Pons (tissue), 1 donor: ENCODE data around the gene PCNX1.
"Not testable (repeated sequence)": the region's sequence is repeated elsewhere in the genome, so short reads cannot be mapped to it uniquely, and the experiment has no call there.

ENCODE experiments used
- DNase-seq: peaks from one replicate; pipeline ENCODE4 v3.0.0-alpha.2; 2016; ENCODE audit warnings: low spot score

The PCNX1 gene

DNA sequence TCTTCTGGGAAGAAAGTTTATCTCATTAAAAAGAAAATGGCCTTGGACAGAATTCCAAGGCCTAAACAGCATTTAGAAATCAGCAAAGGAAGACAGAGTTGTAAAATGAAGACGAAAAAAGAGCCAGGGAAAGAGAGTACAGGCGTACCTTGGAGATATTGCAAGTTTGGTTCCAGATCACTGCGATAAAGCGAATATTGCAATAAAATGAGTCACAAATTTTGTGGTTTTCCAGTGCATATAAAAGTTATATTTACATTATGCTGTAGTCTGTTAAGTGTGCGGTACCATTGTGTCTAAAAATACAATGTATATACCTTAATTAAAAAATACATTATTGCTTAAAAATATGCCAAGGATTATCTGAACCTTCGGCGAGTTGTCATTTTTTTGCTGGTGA, 9.0 kb downstream of the PCNX1 start:
- no peak for DNase-seq

- DNase-seq: no peak
These were observed 9.5 kb downstream of the PCNX1 start for GRCh38 chr14:70916799-70917198.

DNA sequence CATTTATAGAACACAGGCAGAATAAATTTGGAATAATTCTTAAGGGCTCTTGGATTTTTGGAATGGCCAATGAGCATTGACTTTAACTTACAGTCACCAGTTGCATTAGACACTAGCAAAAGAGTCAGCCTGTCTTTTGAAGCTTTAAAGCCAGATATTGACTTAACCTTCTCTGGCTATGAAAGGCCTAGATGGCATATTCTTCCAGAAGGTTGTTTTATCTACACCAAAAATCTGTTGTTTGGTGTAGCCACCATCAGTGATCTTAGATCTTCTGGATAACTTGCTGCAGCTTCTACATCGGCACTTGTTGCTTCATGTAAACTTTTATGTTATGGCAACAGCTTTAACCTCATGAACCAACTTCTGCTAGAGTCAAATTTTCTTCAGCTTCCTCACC, 10.4 kb downstream of the PCNX1 start:
- no peak for DNase-seq

- peak; percentile 36 for DNase-seq
These were observed 12.5 kb downstream of the PCNX1 start for GRCh38 chr14:70919774-70920173.

DNA sequence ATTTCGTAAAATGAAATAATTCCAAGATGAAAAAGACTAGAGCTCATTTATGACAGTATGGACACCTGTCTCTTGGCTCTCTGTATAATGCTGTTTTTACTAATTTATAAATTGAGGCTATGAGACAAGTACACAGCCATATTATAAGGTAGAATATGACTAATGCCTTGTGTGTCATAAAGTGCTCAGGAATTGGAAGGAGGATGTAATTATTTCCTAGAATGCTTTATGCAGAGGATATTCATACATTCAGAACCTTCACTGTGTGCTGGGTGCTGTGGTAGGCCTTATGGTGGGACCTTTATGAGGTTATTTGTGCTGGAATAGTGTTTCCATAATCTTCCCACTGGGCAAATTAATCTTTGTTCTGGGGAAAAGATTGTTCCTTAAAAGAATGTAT, 13.3 kb downstream of the PCNX1 start:
- no peak for DNase-seq

DNA sequence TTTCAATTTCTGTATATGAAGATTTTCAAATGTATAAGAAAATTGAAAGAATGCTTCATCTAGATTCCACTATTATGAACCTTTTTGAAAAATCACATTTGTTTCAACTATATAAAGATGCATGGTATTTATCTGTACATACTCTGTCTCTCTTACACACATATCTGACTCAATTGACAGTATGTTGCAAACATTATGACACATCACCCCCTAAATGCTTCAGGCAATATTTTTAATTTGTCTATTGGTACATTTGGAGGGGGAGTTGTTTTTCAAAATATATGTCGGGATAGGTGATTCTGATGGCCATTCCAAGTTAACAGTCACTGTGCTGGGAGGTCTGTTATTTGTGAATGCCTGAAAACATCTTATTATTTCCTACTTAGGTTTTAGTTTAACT, 14.4 kb downstream of the PCNX1 start:
- DNase-seq: no peak

DNA sequence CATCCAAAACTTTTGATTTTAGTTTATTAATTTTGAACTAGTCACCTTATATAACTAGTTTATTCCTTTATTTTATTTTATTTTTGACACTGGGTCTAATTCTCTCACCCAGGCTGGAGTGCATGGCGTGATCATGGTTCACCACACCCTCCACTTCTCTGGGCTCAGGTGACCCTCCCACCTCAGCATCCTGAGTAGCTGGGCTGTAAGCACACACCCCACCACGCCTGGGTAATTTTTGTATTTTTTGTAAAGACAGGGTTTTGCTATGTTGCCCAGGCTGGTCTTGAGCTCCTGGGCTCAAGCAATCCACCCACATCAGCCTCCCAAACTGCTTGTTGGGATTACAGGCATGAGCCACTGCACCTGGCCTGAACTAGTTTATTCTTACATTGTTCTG, 17.3 kb downstream of the PCNX1 start:
- no peak for DNase-seq

- no peak for DNase-seq
These were observed 19.1 kb downstream of the PCNX1 start for GRCh38 chr14:70926235-70926830.

- DNase-seq: no peak
These were observed 23.7 kb downstream of the PCNX1 start for GRCh38 chr14:70931008-70931407.

DNA sequence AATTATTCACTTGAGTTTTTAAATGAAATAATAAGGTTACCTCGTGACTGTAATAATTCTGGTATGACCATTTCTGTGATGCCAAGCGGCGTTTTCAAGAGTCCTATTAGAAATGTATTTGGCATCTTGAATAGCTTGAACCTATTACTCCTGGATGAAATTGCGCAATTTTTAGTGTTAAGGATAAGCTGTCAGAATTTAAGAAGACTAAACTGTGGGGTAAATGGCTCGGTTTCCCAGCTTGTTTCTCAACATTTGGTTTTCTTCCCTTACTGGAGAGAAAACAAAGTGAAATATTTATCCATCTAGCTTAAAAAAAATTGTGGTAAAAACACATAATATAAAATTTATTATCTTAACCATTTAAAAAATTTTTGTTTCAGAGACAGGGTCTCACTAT, 26.8 kb downstream of the PCNX1 start:
- no peak for DNase-seq

DNA sequence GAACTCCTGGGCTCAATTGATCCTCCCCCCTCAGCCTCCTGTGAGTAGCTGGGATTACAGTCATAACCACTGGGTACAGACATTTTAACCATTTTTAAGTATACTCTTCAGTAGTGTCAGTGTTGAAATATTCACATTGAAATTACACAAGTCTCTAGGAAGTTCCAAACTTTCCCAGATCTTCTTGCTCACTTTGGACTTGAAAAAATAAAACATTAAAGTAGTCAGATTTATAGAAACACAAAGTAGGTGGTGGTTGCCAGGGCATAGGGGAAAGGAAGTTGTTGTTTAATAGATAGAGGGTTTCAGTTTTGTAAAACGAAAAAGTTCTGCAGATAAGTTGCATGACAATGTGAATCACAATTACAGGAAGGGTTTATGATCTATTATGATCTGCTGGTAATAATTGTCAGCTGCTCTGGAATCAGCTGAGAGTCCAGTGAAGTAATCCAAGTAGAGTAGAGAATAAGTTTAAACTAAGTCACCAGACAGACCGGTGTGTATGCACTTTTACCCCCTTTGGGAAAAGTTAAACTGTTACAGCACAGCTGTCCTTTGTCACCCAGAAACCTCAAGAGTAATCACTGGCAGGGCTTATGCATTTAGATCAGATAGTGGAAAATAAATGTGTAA, 27.4 kb downstream of the PCNX1 start:
- DNase-seq: no peak

GRCh38 chr14:70935135-70935534, 27.9 kb downstream of the PCNX1 start:
- no peak for DNase-seq

GRCh38 chr14:70939693-70940092, 32.4 kb downstream of the PCNX1 start:
- not testable (repeated sequence) for DNase-seq

DNA sequence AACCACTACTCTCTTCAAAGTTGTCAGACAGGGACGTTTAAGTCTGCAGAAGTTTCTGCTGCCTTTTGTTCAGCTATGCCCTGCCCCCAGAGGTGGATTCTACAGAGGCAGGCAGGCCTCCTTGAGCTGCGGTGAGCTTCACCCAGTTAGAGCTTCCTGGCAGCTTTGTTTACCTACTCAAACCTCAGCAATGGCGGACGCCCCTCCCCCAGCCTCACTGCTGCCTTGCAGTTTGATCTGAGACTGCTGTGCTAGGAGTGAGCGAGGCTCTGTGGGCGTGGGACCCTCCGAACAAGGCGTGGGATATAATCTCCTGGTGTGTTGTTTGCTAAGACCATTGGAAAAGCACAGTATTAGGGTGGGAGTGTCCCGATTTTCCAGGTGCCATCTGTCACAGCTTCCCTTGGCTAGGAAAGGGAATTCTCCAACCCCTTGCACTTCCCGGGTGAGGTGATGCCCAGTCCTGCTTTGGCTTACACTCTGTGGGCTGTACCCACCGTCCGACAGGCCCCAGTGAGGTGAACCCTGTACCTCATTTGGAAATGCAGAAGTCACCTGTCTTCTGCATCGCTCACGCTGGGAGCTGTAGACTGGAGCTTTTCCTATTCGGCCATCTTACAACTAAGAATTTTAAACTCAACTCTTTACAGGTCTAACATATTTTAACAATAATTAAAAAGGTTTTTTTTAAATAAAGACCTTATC, 34.5 kb downstream of the PCNX1 start:
- not testable (repeated sequence) for DNase-seq

GRCh38 chr14:70942342-70942706, 35.1 kb downstream of the PCNX1 start:
- no peak for DNase-seq

- DNase-seq: not testable (repeated sequence)
These were observed 35.5 kb downstream of the PCNX1 start for GRCh38 chr14:70942721-70943120.

DNA sequence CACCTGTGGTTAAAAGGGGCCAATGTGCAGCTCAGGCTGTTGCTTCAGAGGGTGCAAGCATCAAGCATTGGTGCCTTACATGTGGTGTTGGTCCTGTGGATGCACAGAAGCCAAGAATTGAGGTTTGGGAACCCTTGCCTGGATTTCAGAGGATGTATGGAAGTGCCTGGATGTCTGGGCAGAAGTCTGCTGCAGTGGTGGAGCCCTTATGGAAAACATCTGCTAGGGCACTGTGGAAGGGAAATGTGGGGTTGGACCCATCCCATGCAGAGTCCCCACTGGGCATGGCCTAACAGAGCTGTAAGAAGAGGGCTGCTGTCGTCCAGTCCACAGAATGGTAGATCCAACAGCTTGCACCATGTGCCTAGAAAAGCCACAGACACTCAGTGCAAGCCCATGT, 36.6 kb downstream of the PCNX1 start:
- DNase-seq: no peak

- DNase-seq: no peak
These were observed 40.5 kb downstream of the PCNX1 start for GRCh38 chr14:70947739-70948138.

DNA sequence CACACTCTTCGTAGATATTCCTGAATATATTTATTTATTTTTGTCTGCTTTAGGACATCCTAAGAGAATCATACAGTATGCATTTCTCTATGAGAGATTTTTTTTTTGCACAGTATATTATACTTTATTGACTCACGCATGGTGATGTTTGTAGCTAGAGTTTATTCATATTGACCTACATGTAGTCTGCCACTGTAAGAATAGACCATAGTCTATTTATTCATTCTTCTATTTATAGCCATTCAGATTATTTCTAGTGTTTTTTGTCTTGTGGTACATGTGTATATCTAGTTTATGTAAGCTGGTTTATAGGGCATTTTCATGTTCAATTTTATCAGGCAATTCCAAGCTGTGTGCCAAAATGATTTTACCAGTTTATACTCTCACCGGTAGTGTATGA, 45.2 kb downstream of the PCNX1 start:
- no peak for DNase-seq

- DNase-seq: no peak
These were observed 46.8 kb downstream of the PCNX1 start for GRCh38 chr14:70954068-70954467.

- DNase-seq: peak; percentile 26
These were observed 48.6 kb downstream of the PCNX1 start for GRCh38 chr14:70955543-70956480.

DNA sequence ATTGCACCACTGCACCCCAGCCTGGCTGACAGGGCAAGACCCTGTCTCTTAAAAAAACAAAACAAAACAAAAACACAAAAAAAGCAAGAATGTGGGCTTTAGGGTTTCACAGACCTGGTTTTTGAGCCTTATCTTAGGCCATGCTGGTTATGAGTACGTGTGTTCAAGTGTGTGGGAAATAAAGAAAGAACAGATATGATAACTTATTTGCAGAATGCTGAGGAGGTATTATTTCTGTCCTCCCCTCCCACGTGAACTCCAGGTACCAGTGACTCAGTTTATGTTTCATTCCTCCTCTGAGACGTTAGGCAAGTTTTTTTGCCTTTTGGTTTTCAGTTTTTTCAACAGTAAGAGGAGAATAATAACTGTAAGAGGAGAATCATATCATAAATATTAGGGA, 49.3 kb downstream of the PCNX1 start:
- DNase-seq: no peak

GRCh38 chr14:70957710-70958109, 50.5 kb downstream of the PCNX1 start:
- no peak for DNase-seq
